ENCODE measurements around the gene PIP5K1C. TPM values are rescaled to one million over a fixed set of nuclear protein-coding genes. Genes with fewer than 3 reads are reported as not detected.
"Not testable (repeated sequence)": the region's sequence is repeated elsewhere in the genome, so short reads cannot be mapped to it uniquely, and the experiment has no call there.

The PIP5K1C gene
- total RNA-seq, 1 experiment from 2014 or later: 20.0 TPM

- H3K4me1 ChIP-seq (replicated peaks; ENCODE audit: insufficient read depth): no peaks in the 10 kb centered on the region
- no peak overlapping the region for H3K4me2 ChIP-seq
- BruUV-seq (replicated peaks): no TSS peak
- peak; percentile 53; the same call in 1 of the 2 replicates for TF ChIP-seq CTCF (conservative IDR thresholded peaks at IDR 0.05)
- TF ChIP-seq EZH2 (IDR thresholded peaks at IDR 0.05; ENCODE audit: low read depth): no peak
- DNase-seq: no peak
- no peaks in the 10 kb centered on the region; the same call in 1 of the 2 replicates for H3K27me3 ChIP-seq (ENCODE audit: insufficient read depth, low read depth)
- H3F3A ChIP-seq (ENCODE audit: insufficient read depth, low read depth): peaks cover 3% of the 10 kb centered on the region; the same call in 1 of the 2 replicates
- POLR2A ChIA-PET (ENCODE audit: unreplicated experiment): no interaction called here
- no peak overlapping the region for H3K4me3 ChIP-seq
- intact Hi-C loops (cut with micrococcal nuclease; ENCODE audit: unreplicated experiment): no loop called here
- H3K9me3 ChIP-seq (ENCODE audit: insufficient read depth, low read depth): no peaks in the 10 kb centered on the region
- H3K9me2 ChIP-seq (ENCODE audit: insufficient read depth): no peaks in the 10 kb centered on the region
- H4K20me1 ChIP-seq (ENCODE audit: insufficient read depth): no peaks in the 10 kb centered on the region
- no peaks in the 10 kb centered on the region for H3K79me2 ChIP-seq (ENCODE audit: low read depth)
- no peaks in the 10 kb centered on the region for H3K36me3 ChIP-seq (ENCODE audit: low read depth)
- CTCF ChIA-PET: no interaction called here
- no peak overlapping the region for H2AFZ ChIP-seq
- H3K27ac ChIP-seq: no peak overlapping the region
Observed at GRCh38 chr19:3586127-3586626, 114.1 kb downstream of the PIP5K1C start.

DNA sequence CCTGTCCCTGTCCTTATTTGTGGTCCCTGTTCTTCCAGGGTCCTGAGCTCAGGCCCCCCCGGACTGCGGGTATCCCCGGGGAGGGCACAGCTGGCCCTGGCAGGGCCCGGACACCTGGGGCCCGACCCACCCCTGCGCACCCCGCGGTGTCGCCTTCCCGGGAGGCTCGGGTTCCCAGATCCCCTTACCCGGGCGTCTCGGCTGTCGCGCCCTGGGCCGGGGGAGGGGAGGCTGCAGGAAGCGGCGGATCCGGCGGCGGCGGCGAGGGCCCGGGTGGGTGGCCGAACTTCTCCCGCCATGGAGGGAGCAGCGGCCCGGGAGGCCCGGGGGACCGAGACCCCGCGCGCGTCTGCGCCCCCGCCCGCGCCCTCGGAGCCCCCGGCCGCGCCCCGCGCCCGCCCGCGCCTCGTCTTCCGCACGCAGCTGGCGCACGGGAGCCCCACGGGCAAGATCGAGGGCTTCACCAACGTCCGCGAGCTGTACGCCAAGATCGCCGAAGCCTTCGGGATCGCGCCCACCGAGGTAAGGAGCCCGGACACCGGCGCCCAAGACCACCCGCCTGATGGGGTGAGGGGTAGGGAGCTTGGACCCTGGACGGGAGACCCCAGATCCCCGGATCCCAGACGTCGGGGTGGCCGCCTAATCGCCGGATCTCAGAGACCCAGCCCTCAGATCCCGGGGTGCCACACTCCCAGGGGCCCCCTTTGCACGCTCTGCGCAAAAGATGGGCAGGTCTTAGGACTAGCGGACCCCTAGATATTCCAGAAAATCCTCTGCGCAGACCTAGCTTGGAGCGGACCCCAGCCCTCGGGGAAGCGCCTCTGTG lies 114.8 kb downstream of the PIP5K1C start, which contains the start of gene GIPC3:
GIPC3 (plus strand) TSS at position 178 of the 826 bp plus-strand sequence; CDS start at position 298, 120 bp downstream.
- no peak within 1 kb of the TSS for H2AFZ ChIP-seq
- no peaks in the 10 kb centered on the region; the same call in 1 of the 2 replicates for H3K27me3 ChIP-seq (ENCODE audit: insufficient read depth, low read depth)
- H3K27ac ChIP-seq: no peak within 1 kb of the TSS
- H3K36me3 ChIP-seq (ENCODE audit: low read depth): no peaks in the 10 kb centered on the region
- POLR2A ChIA-PET (ENCODE audit: unreplicated experiment): no interaction called here
- no peak for DNase-seq
- H3K9me3 ChIP-seq (ENCODE audit: insufficient read depth, low read depth): no peaks in the 10 kb centered on the region
- TF ChIP-seq CTCF (conservative IDR thresholded peaks at IDR 0.05) (no peak), EZH2 (IDR thresholded peaks at IDR 0.05; ENCODE audit: low read depth) (no peak)
- intact Hi-C loops (cut with micrococcal nuclease; ENCODE audit: unreplicated experiment): no loop called here
- H4K20me1 ChIP-seq (ENCODE audit: insufficient read depth): no peaks in the 10 kb centered on the region
- H3K4me1 ChIP-seq (replicated peaks; ENCODE audit: insufficient read depth): no peaks in the 10 kb centered on the region
- H3K9me2 ChIP-seq (ENCODE audit: insufficient read depth): no peaks in the 10 kb centered on the region
- no peaks in the 10 kb centered on the region for H3K79me2 ChIP-seq (ENCODE audit: low read depth)
- H3F3A ChIP-seq (ENCODE audit: insufficient read depth, low read depth): 0 out of 2 replicates have a peak, but pooled peaks cover under 1% of the 10 kb centered on the region
- CTCF ChIA-PET: interaction anchor here (0.6 kb wide), 1 partner anchor 133 kb away, joined by 3 read pairs; no protein-coding TSS in a partner anchor
- H3K4me3 ChIP-seq: no peak within 1 kb of the TSS
- no peak within 1 kb of the TSS for H3K4me2 ChIP-seq
- no TSS peak for BruUV-seq (replicated peaks)

- intact Hi-C loops (cut with micrococcal nuclease; ENCODE audit: unreplicated experiment); H4K20me1 ChIP-seq (ENCODE audit: insufficient read depth); H3K79me2 ChIP-seq (ENCODE audit: low read depth); CTCF ChIA-PET; BruUV-seq (replicated peaks); POLR2A ChIA-PET (ENCODE audit: unreplicated experiment); H2AFZ ChIP-seq; H3K27ac ChIP-seq; DNase-seq; H3K27me3 ChIP-seq (ENCODE audit: insufficient read depth, low read depth); H3K36me3 ChIP-seq (ENCODE audit: low read depth); H3K4me1 ChIP-seq (replicated peaks; ENCODE audit: insufficient read depth); H3K4me3 ChIP-seq; H3K9me2 ChIP-seq (ENCODE audit: insufficient read depth); H3K4me2 ChIP-seq; H3K9me3 ChIP-seq (ENCODE audit: insufficient read depth, low read depth): not testable (repeated sequence)
- peaks cover 11% of the 10 kb centered on the region; the same call in 1 of the 2 replicates for H3F3A ChIP-seq (ENCODE audit: insufficient read depth, low read depth)
Observed at GRCh38 chr19:3584036-3584802, 116.0 kb downstream of the PIP5K1C start.

DNA sequence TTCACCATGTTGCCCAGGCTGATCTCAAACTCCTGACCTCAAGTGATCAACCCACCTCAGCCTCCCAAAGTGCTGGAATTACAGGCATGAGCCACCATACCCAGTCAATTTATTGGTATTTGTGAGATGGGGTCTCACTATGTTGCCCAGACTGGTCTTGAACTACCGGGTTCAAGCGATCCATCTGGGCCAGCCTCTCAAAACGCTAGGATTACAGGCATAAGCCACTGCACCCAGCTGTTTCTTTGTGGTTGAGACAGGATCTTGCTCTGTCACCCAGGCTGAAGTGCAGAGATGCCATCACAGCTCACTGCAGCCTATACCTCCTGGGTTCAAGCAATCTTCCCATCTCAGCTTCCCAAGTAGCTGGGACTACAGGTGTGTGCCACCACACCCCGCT lies 118.5 kb downstream of the PIP5K1C start:
- H3K4me1 ChIP-seq (replicated peaks; ENCODE audit: insufficient read depth); H3K27ac ChIP-seq; POLR2A ChIA-PET (ENCODE audit: unreplicated experiment); H3K4me3 ChIP-seq; BruUV-seq (replicated peaks); H3K9me2 ChIP-seq (ENCODE audit: insufficient read depth); H3K27me3 ChIP-seq (ENCODE audit: insufficient read depth, low read depth); H3K9me3 ChIP-seq (ENCODE audit: insufficient read depth, low read depth); DNase-seq; H3K4me2 ChIP-seq; H2AFZ ChIP-seq; CTCF ChIA-PET; H3K79me2 ChIP-seq (ENCODE audit: low read depth); intact Hi-C loops (cut with micrococcal nuclease; ENCODE audit: unreplicated experiment); H4K20me1 ChIP-seq (ENCODE audit: insufficient read depth); H3K36me3 ChIP-seq (ENCODE audit: low read depth): not testable (repeated sequence)
- H3F3A ChIP-seq (ENCODE audit: insufficient read depth, low read depth): peaks cover 11% of the 10 kb centered on the region; the same call in 1 of the 2 replicates
